GM10266 (cell line): ENCODE measurements around the gene BORCS5.
"Not testable (repeated sequence)": the region's sequence is repeated elsewhere in the genome, so short reads cannot be mapped to it uniquely, and the experiment has no call there.

ENCODE experiments used
- DNase-seq: peaks from one replicate; pipeline ENCODE4 v3.0.0; 2012; ENCODE audit errors: extremely low spot score
- TF ChIP-seq, protein P1 (sequence below): IDR thresholded peaks from 2 replicates; pipeline ENCODE4 v1.5.1; 2012; ENCODE audit warnings: mild to moderate bottlenecking, low read depth; ENCODE audit not compliant: control insufficient read depth, insufficient read depth; ENCODE audit errors: missing control alignments

BORCS5 gene

DNA sequence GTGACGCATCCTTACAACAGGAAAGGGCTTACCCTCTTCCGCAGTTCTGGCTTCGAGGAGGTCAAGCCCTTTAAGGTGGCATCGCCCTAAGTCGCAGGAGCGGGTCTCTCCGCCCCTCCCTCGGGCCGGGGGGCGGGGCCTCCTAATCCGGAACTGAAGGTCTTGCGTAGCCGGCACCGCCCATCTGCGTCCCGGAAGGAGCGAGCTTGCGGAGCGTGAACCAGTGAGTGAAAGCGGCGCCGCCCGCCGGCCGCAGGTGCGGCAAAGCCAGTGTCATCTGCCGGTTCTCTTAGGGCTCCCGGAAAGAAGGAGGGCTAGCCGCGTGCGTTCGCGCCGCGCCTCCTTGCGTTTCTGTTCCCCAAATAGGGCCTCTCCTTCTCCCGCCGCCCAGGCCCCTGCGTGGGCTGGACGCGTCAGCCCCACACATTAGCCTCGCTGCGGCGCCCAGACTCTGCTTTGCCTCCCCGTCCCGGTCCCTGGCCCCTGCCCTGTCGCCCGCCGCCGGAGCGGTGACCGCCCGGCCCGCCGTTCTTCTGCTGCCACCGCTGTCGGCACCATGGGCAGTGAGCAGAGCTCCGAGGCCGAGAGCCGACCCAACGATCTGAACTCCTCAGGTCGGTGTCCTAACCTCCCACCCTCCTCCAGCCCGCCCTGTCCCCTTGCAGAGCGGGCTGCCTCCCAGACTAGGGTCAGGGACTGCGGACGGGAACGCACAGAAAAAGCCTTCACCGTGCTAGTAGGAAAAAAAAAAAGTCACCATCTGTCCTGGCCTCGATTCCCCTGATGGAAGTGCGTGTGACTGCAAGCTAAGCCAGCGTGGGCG lies at the start of gene BORCS5:
BORCS5 (plus strand) TSS at position 183 of the 823 bp plus-strand sequence; CDS start at position 557, 374 bp downstream.
- TF ChIP-seq, protein P1, sequence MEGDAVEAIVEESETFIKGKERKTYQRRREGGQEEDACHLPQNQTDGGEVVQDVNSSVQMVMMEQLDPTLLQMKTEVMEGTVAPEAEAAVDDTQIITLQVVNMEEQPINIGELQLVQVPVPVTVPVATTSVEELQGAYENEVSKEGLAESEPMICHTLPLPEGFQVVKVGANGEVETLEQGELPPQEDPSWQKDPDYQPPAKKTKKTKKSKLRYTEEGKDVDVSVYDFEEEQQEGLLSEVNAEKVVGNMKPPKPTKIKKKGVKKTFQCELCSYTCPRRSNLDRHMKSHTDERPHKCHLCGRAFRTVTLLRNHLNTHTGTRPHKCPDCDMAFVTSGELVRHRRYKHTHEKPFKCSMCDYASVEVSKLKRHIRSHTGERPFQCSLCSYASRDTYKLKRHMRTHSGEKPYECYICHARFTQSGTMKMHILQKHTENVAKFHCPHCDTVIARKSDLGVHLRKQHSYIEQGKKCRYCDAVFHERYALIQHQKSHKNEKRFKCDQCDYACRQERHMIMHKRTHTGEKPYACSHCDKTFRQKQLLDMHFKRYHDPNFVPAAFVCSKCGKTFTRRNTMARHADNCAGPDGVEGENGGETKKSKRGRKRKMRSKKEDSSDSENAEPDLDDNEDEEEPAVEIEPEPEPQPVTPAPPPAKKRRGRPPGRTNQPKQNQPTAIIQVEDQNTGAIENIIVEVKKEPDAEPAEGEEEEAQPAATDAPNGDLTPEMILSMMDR, result peak; percentile 16
- DNase-seq, result peak; percentile 95

GRCh38 chr12:12310695-12311094 lies 46.2 kb upstream of the BORCS5 start:
- DNase-seq, result not testable (repeated sequence)

DNA sequence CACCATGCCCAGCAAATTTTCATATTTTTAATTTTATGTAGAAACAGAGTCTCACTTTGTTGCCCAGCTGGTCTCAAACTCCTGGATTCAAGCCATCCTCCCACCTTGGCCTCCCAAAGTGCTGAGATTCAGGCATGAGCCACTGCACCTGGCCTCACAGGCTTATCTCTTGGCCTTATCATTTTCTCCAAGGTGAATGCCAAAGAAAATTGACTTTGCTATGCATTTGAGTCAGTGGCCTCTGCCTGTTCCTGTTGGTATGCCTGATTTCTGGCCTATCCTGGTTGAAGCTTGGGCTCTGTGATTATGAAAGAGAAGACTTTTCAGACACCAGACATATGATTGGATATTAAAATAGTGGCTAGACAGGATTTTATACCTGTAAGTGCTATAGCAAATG lies 41.0 kb upstream of the BORCS5 start:
- TF ChIP-seq, protein P1, result no peak

GRCh38 chr12:12319451-12320183 lies 37.3 kb upstream of the BORCS5 start:
- TF ChIP-seq, protein P1, result no peak
- DNase-seq, result no peak

More for the DNA sequence above, 41.0 kb upstream of the BORCS5 start:
- DNase-seq, result no peak

DNA sequence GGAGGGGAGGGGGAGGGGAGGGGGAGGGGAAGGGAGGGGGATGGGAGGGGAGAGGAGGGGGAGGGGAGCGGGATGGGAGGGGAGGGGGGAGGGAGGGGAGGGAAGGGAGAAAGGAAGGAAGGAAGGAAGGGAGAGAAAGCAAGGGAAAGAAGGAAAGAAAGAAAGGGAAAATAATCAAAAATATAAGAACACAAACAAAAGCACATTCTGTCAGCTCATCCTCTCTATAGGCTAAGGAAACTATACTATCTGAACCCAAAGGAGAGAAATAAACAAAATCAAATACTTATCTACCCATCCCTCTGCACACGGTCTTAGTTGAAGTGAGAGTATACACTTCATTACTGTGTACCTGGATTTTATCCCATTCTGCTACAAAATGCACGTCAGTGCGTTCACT lies 33.8 kb upstream of the BORCS5 start:
- TF ChIP-seq, protein P1, result no peak
- DNase-seq, result no peak

DNA sequence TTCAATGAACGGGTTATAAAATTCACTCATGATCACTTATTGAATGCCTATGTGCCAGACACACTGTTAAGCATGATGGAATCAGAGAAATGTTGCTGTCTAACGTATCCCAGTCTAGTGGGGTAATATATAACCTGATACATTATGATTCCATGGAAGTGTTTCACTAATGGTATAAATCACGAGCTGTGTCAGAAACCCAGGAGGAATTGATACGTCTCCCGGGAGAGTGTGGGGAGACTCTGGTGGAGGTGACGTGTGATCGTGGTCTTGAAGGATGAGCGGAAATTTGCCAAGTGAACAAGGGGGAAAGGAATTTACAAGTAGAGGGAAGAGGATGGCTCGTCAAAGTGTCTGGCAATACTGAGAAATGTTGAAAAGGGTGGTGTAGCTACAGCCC lies 33.3 kb upstream of the BORCS5 start:
- TF ChIP-seq, protein P1, result no peak
- DNase-seq, result no peak

- DNase-seq, result no peak
- TF ChIP-seq, protein P1, result no peak
These were observed 30.6 kb upstream of the BORCS5 start for GRCh38 chr12:12326262-12326661.
